Ureter (tissue), 1 donor: ENCODE measurements around the gene UBE2E3. TPM values are rescaled to one million over a fixed set of nuclear protein-coding genes. Genes with fewer than 3 reads are reported as not detected.
"Not testable (repeated sequence)": the region's sequence is repeated elsewhere in the genome, so short reads cannot be mapped to it uniquely, and the experiment has no call there.

Experiments used
- DNase-seq: peaks from one replicate; pipeline ENCODE4 v3.0.0-alpha.2; 2020; ENCODE audit warnings: low spot score
- total RNA-seq: library from RNA; stranded (reverse); gene quantifications from one replicate; pipeline ENCODE4 v1.2.4, GENCODE V29; 2023
- donor health status: DM: yes; HTN: yes; CAD: no.

Gene UBE2E3
- total RNA-seq, 1 donor from 2014 or later: 91.4 TPM

DNA sequence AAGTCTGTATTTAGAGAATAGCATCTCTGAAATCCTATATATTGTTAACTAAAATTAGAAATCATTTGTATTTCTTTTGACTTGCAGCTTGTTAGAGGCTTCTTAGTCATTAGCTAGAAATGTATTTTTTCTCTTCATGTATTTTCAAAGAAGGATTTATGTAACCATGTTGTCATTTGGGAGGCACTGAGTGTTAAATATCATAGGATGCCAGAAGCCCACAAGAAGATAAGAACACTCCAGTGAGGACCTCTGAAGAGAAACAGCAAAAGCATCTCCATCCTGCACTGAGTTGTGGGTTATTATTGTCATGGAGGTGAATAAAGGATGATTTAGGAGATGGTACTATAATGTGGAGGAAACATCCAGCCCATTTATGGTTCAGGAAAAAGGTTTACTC is 93.5 kb downstream of the UBE2E3 start:
- no peak for DNase-seq

DNA sequence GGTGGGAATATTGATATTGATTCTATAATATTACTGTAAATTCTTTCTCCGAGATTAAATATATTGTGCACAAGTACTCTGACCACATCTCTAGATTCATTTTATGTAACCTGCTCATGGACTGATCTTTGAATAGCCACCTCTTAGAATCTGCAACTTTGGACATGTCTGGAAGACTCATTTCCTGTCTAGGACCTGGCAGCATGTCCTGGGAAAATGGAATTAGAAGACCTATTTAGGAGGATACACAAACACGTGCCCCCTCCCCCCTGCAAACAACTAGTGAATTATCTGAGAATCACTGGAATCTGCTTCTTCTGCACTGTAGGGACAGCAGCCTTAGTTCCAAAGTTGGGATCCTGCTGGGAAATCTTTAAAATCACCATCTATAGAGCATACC is 94.1 kb downstream of the UBE2E3 start:
- no peak for DNase-seq

DNA sequence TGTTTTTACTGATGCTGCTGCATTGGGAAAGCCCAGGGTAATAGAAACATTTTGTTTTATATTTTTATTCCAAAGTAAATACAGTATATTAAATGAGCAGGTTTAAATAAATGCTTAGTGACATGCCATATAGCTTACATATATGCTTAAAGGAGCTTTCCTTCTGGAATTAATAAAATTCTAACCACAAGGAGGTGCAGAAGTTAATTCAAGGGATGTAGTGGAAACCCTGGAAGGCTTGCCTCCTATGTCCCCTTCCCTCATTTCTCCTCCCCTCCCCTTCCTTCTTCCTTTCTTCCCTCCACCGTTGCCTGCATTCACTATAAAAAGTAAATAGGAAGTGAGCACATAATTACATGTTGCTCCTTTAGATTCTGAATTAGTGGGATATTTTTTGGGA is 96.3 kb downstream of the UBE2E3 start:
- no peak for DNase-seq

DNA sequence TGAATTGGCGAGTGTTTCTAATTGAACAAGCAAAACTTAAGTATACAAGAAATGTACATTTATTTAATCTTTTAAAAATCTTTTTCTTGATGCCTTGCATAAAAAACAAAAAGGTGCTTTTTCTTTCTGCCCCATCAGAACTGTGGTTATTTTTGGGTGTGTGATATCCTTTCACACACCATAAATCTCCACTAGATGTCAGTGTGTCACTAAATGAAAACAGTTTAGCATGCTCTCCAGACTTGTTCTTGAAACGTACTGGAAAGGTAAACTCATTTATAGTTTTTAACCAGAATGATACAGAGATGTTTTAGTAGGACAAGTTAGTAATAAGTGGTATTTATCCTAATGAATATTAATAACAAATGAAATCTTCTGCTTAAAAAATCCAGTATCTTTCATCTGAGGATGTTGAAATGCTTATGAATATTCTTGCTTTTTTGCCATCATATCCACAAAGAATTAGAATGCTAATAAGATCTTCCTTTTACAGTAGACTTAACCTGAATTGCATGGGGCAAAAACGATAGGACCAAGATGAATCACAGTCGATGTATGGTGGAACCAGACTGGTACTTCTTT is 96.8 kb downstream of the UBE2E3 start:
- no peak for DNase-seq

DNA sequence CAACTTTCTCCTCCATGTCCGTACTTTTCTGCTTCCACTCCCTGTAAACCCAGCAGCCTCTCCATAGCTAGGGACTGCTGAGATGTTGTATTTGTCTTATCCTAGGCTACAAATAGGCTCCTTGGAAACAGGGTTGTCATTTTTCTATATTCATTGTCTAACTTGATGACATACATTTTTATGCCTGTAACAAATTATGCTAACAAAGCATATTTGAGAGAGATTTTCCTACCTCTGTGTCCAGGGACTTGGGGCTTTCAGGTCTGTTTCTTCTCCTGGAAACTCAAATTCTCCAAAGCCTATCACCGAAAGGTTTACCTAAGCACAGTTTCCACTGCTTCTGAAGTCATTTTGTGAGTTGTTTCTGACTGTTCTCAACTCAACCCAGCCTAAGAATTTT is 102.7 kb downstream of the UBE2E3 start:
- DNase-seq: no peak

DNA sequence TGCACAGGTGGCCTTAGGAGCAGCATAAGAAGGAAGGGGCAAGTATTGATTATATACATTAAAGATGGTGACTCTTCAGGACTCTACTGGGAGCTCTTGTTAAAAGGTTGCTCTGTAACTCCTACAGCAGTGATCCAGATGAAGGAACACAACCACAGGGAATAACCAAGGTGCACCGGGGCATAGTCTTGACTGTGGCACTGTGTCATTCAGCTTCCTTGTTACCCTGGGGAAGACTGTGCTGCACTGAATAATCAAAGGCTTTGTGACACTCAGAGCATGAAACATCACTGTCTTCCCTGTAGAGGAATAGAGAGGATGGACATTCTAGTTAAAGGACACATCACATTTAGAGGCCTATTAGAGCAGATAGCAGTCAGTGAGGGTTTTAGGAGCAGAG is 105.3 kb downstream of the UBE2E3 start:
- no peak for DNase-seq

DNA sequence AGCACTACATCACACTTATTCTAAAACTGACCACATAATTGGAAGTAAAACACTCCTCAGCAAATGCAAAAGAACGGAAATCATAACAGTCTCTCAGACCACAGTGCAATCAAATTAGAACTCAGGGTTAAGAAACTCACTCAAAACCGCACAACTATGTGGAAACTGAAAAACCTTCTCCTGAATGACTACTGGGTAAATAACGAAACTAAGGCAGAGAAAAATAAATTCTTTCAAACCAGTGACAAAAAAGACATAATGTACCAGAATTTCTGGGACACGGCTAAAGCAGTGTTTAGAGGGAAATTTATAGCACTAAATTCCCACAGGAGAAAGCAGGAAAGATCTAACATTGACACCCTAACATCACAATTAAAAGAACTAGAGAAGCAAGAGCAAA is 111.5 kb downstream of the UBE2E3 start:
- not testable (repeated sequence) for DNase-seq

DNA sequence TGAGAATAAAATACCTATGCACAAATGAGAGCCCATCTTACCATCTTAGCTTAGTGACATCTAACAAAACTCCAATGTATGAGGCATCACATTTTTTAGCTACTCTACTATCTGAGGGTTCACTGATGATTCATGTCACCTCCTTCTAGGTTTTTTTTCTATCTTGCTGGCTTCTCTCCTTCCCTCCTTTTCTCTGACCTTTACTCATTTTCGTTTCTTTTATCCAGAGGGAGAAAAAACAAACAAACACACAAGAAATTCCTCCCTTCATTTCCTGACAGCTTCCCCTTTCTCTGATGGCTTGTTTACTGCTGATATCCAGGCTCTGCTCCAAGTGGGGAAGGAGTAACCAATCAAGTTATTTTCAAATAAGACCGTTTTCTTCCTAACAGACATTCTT is 115.1 kb downstream of the UBE2E3 start:
- no peak for DNase-seq

DNA sequence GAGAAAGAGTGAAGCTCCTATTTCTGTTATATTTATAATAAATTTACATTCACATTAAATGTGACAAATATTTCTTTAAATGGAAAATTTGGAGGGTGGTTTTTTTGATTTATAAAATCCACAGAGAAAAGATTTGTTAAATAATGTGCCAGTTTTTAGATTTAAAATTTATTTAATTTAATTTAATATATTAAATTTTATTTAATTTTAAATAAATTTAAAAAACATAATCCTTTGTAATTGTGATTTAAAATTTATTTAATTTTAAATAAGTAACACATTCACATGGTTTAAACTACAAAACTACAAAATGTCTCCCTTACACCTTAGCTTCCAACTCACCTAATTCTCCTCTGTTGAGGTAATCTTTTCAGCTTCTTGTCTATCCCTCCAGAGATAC is 123.3 kb downstream of the UBE2E3 start:
- DNase-seq: no peak

DNA sequence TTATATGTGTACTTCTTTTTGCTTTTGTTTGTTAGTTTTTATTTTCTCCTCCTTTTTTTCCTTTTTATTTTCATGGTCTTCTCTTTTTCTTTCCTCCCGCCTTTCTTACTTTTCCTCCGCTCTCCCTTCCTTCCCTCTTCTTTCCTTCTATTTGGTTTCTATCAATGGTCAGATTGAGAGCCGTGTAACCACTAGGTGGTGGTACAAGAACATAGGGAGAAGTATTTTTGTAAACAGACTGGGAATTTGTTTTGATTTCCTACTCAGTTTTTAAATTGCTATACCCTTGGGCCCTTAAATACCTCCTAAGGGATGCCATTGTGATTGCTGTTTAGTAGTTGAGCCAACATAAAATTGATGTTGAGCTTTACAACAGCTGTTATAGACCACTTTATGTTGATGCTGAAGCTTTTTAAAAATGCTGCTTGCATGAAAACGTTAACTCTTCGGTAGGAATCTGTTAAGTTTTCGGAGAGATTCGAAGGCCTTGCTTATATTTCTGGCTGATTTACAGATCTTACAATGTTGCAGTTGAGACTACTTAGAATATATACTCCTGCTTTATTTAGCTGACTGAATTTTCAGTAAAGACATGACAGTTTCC is 124.2 kb downstream of the UBE2E3 start:
- no peak for DNase-seq

DNA sequence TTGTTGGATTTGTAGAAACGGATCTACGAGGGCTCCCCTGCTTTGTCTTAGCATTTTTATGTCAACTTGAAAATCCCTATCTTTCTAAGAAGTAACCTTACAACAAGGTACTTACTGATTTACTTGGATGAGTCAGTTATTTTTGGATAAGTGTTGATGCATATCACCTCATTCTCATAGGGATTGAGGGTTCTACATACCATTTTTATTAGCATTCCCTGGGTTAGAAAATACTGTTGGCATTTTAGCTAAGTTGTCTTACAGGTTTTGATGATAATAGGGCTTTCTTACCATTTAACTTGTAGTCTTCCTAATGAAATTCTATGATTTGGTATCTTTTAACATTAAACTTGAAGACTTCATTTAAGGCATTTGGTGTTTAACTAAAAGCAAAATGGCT is 125.2 kb downstream of the UBE2E3 start:
- DNase-seq: no peak

DNA sequence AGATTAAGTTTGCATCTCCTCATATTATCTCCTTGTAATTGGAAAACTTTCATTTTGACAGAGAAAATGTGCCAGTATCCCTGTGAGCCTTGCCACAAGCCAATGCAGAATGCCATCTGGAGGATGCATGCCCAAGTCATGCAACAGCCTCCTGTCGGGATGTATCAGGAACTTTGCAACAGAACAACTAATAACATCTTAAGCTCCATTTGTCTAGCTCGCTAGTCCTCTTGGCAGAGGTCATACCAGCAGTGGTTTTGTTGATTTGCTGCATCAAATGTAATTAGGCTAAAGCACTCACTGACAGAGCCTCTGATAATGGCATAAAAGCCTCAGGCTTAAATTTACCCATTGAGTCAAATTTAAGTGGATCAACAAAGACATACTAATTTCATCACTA is 125.8 kb downstream of the UBE2E3 start:
- no peak for DNase-seq

DNA sequence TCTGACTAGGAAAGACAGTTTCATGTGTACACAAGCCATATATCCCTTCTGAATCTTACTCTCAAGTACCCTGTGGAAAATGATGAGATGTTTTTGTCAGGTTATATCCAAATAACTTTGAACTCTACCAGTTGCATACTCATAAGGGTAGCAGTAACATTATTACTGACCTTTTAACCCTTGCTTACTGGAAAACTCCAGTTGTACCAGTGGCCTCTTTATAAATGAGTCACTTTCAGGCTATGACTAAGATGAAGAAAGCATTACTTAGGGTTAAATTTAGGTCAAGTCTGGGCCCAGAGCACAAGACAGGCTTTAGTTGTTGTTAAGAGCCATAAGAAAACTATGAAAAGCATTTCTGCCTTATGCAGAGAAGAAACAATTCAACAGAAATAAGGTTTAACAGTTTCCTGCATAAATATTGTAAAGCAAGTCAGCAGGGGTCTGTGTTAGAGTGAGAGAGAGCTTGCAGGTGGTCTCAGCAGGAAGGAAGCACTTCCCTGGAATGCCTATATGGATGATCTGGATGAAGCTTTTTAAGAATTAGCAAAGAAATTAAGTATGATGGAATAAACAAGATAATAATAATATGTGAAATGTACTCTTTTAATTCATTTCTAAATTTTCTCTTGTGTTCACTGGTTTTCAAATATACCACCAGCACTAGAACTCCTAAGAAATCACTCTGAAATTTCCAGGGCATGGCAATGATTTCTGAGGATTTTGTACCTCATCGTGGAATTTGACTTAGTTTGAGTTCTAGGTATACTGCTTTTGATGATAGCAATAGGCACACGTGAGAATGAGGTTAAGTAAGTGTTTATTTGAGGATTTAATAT is 126.6 kb downstream of the UBE2E3 start:
- no peak for DNase-seq

DNA sequence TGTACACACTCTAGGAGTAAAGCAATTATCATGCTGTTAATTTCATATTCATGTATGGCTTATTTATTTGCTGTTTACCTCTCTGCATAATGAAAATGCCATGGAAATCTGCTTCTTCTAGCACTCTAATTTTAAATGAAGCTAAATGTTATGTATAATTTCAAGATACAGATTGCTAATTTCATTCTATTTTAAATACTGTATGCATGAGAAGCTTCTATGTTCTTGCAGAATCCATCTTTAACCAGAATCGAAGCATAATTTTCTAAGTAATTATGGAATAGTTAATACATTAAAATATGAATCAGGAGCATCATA is 127.2 kb downstream of the UBE2E3 start:
- DNase-seq: no peak

DNA sequence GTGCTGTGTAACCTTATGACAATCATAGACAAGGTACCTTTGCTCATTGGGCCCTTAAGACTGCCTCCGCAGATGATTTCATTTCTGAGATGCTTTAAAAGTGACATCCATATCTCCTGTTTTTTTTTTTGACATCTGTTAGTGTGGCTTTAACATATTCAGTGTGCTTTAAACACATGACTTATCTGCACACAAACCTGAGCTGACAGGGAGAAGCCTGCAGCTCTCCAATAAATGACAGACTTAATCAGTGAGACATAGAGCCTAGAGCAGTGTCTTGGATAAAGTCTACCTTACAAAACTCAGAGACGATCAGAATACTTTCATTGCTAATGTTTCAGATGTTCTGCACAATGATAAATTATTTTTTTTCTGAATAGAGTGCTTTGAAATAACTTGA is 130.7 kb downstream of the UBE2E3 start:
- no peak for DNase-seq

DNA sequence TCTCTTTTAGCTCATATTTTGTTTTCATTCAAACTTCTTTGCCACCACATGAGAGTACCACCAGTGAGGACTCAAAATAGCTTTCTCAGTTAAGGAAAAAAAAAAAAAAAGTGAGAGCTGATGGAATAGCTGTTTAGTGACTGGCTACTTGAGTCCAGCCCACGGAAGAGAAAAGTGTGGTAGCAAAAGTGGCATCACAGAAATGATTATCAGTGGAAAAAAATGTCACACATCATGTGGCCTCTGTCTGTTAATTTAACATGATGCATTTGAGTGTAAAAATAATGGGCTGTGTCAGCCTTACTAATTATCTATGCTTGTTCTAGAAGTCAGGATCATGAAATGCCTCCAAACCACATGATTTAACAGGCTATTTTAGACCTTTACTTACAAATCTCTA is 132.5 kb downstream of the UBE2E3 start:
- DNase-seq: no peak
